ENCODE results near the gene GRID2. TPM values are rescaled to one million over a fixed set of nuclear protein-coding genes. Genes with fewer than 3 reads are reported as not detected.
"Not testable (repeated sequence)": the region's sequence is repeated elsewhere in the genome, so short reads cannot be mapped to it uniquely, and the experiment has no call there.

The GRID2 gene
- total RNA-seq = not detected in 2 replicates

DNA sequence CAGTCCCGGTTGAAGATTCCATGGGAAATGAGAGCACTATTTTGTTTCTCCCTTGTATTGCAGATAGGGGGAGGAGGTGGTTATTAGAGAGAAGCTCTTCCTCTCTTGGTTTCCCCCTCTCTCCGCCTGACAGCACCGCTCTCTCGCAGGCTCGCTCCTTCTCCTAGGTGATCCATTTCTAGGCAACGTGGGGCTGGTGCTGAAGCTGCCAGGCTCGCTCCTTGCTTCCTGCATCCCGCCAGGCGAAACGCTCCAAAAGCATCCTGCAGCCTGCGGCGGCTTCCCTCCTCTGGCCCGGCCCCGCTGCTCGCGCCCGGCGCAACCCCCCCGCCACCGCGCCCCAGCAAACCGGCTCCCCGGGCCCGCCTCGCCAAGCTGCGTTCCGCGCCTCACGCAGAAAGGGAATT lies at the start of gene GRID2:
Gene GRID2, plus strand, starts transcription at position 346 of the 407 bp plus-strand sequence.
- intact Hi-C loops (cut with micrococcal nuclease) = no loop called here

DNA sequence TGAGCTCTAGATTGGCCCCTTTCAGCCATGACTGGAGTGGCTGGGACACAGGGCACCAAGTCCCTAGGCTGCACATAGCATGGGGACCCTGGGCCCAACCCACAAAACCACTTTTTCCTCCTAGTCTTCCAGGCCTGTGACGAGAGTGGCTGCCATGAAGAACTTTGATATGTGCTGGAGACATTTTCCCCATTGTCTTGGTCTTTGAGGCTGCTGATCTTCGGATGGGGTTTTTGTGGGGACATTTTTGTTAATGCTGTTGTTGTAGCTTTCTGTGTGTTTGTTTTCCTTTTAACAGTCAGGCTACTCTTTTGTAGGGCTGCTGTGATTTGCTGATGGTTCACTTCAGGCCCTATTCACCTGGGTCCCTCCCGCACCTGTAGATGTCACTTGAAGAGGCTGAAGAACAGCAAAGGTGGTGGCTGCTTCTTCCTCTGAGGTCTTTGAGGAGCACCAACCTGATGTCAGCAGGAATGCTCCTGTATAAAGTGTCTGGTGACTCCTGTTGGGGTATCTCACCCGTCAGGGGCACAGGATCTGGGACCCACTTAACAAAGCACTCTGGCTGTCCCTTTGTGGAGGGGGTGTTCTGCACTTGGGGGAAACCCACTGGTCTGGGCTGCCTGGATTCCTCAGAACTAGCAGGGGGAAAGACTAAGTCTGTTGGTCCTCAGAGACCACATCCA lies 49.6 kb upstream of the GRID2 start:
- intact Hi-C loops (cut with micrococcal nuclease) = no loop called here

DNA sequence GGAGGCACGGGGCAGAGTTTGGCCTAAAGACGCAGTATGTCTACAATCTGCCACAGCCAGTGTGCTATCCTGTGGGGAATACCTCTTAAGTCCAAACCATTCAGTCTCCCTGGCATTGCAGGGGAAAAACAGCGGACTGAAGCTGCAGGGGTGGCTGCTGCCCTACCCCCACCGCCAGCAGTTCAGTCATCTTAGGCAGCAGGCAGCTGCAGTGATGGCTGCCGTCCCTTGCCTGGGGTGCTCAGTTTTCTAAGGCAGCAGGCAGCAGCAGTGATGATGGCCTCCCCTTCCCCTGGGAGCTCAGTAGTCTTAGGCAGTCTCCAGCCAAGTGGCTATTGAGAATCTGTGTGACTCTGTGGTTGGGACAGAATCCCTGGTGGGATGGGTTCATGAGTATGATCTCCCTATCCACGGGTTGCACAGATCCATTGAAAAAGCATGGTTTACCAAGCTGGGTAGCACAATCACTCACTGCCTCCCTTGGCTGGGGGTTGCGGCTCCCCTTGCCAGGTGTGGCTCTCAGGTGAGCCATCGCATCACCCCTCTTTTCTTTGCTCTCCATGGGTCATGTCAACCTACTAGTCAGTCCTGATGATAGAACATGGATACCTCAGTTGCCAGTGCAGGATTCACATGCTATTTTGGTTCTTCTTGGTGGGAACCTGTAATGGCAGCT lies 48.9 kb upstream of the GRID2 start:
- intact Hi-C loops (cut with micrococcal nuclease) = no loop called here

DNA sequence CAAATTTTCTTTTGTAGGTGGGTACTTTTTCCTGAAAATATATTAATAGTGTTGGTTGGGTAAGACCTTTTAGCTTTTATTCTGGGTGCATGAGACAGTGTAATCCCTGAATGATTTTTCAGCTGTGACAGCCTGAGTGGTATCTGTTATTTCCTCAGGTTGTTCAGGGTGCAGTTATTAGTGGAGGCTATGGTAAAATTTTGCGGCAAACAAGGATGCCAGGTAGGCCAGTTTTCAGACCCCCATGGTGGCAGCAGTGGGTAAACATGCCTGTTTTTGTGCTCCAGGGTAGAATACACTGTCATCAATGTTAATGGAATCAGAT lies 47.9 kb upstream of the GRID2 start:
- intact Hi-C loops (cut with micrococcal nuclease) = no loop called here

DNA sequence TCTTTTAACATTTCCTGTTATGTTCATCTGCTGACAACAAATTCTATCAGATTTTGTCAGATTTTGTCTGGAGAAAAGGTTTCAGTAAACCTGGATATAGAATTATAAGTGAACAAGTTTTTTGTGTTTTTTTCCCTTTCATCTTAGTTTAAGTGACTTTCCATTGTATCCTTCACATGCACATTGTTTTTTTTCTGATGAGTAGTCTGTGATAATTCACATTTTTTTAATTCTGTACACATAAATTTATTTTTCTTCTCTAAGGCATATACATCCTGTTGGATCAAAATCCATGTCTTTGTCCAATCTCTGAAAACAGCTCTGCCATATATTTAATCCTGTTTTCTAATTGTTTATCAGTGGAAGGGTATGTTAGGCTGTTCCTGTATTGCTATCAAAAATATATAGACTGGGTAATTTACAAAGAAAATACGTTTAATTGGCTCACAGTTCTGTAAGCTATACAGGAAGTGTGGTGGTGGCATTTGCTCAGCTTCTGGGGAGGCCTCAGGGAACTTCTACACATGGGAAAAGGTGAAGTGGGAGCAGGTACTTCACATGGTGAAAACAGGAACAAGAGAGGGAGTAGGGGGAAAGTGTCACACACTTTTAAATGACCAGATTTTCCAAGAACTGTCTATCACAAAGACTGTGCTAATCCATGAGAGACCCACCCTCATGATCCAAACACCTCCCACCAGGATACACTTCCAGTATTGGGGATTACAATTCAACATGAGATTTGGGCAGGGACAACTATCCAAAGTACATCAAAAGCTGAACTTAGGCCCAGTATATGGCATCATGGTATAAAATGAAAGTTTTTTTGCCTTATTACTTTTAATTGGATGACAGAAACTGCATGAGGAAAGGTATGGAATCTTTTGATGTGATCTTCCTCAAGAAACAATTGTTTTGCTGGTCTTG lies 45.6 kb upstream of the GRID2 start:
- intact Hi-C loops (cut with micrococcal nuclease) = no loop called here

DNA sequence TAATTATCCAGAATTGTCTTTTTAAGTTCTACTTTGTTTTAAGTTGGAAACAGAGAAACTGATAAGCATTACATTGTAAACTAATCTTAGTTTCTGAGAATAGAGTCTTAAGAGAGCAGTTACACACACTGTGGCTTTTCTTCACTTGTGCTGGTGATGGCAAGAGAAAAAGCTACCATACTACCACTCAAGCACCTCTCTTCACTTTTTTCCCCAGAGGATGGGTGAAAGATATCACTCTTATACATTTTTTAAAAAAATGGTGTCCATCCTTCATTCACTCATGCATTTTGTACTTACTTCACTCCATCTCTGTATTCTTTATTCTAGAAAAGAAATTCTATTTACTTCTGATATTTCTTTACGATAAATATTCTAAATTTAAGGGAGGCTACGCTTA lies 42.5 kb upstream of the GRID2 start:
- intact Hi-C loops (cut with micrococcal nuclease) = no loop called here

DNA sequence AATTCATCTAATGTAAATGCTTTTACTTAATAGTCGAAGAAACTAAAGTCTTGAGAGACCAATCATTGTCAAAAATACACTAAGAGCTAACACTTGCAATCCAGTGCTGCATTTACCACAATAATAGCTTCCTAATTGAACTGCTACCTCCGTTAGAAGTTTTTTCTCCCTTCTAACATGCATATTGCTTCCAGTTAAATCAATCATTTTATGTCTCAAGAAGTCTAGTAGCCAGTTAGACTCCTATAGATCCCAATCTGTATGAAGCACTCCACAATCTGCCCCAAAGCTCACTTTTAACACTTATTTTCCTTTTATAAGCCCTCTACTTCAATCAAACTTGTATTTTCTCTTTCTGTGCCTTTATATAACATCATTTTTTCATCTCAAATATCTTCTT lies 41.4 kb upstream of the GRID2 start:
- intact Hi-C loops (cut with micrococcal nuclease) = no loop called here

DNA sequence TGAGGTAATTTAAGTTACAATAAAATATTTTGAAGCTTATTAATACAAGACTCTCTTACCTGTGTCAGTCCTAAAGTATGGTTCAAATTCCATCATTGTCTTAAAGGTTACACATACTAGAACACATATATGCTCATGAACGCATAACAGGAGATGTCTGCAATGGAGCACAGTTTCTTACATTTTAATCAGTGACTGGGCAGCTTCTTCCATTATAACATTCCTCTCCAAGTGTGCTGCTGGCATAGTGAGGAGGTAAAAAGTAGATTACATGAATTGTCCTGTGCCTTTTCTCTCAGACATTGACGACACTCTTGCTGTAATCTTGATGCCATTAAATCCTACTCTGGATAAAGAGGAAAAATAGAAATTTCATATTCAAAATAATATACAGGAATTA lies 40.8 kb upstream of the GRID2 start:
- intact Hi-C loops (cut with micrococcal nuclease) = no loop called here

DNA sequence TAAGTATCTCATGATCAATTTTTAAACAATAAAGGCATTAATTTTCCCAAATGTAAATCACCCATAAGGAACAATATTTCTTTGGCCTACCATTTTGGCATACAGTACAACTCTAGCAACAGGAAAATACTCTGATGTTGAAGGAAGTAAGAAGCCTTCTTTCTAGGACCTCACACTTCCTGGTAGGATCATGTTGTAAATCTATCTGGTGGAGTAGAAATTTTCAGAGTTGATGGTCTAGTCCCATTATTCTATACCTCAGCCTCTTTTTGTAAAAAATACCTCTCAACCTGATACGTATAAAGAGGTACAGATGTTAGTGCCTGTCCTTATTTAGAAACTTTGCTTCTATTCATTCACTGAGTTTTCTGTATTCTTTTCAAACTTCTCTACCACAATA lies 40.2 kb upstream of the GRID2 start:
- intact Hi-C loops (cut with micrococcal nuclease) = no loop called here

DNA sequence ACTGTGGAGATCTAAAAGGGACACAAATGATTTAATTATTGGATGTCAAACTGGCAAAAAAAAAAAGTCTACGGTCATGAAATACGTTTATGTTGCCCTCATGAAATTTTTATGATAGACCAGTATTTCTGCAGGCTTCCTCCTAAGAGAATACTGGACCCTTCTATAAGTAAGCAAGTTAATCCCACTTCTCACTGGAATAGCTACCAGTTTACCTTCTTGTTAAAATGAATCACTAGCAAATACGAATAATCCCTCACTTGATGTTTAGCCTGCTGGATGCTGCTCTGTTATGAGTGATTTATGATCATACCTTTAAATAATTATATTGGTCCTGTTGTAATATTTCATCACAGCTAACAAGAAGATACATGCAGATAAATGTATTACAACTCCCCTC lies 39.6 kb upstream of the GRID2 start:
- intact Hi-C loops (cut with micrococcal nuclease) = no loop called here

DNA sequence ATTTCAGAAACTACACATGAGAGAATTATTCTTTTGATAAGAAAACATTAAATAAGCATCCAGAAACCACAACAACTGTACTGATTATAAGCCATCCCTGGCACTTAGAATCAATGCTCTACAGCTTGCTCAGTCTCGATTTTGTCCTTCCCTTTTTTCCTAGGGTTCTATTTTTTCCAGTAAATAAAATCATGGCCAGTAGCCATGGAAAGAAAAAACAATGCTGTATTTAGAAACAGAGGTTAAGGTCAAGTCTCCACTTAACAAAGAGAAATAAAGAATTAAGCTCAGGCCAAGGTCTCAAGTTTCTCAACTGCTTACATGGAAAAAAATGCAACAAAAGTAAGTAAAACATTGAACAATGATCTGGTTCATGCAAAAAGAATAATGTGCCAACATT lies 38.7 kb upstream of the GRID2 start:
- intact Hi-C loops (cut with micrococcal nuclease) = no loop called here

DNA sequence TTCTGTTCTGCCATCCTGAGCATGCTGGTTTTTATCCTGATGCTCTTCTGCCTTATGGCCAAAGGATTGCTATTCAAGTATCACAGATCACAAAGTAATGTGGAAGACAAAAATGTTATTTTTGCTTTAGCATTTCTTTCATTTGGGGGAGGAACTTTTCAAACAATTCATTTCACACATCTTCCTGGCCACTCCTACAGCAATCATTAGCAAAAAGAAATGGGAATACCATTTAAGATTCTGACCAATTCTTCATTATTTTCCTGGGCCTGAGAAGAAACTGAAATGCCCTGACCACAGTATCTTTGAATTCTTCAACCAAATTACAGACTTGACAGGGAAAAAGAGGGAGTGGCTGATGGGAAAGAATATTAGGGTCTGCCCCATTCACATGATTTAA lies 38.0 kb upstream of the GRID2 start:
- intact Hi-C loops (cut with micrococcal nuclease) = no loop called here

DNA sequence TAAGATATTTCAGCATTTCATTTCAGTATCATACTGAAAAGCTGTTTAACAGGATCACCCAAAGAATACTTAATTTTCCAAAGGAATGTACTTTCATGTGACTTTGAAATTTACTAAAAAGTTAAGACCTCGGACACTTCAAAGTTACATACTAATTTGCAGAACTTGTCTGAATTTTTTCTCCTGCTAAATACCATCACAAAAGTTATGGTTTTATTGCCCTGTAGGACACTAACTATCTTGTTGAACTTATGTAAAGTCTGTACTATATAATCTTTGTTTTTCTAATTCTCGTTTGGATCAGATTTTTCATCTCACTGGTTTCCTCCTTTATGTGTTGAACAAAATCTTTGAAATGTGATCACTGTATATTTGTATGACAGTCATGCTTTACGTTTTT lies 37.2 kb upstream of the GRID2 start:
- intact Hi-C loops (cut with micrococcal nuclease) = no loop called here

DNA sequence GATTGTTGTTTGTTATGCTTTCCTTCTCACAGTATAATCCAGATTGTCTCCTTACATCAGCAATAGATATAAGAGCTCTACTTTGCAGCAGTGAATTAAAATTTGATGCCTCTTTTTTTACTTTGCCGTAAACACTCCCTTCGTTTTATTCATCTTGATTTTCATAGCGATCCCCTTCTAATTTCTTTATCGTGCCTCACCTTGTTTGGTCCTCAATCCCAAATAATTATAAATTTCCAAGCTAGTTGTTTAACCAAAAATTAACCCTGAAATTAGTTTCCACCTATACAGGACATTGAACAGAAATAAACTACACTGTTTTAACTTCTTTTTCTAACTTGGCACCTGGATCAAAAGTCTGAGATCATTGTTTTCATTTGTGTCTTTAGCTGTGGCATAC lies 35.1 kb upstream of the GRID2 start:
- intact Hi-C loops (cut with micrococcal nuclease) = no loop called here

DNA sequence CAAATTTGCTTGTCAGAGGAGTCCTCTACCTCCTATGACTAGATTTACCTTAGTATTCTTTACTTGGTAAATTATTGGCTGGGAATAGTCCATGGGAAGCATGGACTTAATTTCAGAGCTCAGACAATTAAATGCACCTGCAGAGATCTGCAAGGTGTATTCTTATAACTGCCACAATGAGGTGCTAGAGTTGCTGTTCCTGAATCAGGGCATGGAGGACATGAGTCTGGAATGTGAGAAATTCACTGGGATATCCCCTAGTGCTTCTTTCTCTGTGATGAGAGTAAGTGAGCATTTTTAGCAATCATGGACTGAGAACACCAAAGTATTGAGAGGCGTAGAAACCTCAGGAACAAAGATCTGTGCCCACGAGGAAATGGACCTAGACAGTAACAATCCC lies 32.9 kb upstream of the GRID2 start:
- intact Hi-C loops (cut with micrococcal nuclease) = no loop called here

DNA sequence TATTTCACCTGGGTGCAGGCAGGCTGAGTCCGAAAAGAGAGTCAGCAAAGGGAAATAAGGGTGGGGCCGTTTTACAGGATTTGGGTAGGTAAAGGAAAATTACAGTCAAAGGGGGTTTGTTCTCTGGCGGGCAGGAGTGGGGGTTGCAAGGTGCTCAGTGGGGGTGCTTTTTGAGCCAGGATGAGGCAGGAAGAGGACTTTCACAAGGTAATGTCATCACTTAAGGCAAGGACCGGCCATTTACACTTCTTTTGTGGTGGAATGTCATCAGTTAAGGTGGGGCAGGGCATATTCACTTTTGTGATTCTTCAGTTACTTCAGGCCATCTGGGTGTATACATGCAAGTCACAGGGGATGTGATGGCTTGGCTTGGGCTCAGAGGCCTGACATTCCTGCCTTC lies 32.2 kb upstream of the GRID2 start:
- intact Hi-C loops (cut with micrococcal nuclease) = not testable (repeated sequence)

DNA sequence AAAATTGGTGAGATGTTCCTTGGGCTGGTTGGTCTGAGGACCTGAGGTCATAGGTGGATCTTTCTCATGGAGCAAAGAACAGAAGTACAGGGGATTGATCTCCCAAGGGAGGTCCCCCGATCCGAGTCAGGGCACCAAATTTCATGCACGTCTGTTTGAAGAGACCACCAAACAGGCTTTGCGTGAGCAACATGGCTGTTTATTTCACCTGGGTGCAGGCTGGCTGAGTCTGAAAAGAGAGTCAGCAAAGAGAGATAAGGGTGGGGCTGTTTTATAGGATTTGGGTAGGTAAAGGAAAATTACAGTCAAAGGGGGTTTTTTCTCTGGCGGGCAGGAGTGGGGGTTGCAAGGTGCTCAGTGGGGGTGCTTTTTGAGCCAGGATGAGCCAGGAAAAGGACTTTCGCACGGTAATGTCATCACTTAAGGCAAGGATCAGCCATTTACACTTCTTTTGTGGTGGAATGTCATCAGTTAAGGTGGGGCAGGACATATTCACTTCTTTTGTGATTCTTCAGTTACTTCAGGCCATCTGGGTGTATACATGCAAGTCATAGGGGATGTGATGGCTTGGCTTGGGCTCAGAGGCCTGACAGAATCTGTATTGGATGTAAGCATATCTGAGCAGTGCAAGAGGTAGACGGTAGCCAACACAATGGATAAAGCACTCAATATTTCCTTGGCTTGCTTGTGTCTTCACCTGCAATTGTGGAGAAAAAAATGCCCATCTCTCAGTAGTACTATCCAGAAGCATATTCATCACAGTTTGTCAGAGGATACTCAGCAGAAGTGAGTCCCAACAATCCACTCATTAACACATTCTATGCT lies 26.5 kb upstream of the GRID2 start:
- intact Hi-C loops (cut with micrococcal nuclease) = not testable (repeated sequence)

DNA sequence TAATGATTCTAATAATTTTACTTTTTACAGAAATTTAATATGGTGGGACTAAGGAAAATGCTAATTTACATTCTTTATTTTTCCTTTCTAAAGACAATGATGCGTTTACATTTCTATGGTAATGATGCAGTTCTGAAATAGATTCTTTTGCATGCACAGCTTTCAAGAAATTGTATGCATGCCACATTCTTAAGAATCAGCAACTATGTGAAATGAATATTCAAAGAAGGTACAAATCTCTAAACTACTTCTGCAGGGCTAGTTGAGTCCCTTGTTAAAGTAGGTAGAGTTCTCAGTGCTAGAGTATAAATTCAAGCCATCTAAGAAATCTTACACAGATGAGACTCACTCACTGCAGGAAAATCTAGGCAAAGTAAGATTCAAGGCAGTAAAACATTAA lies 24.5 kb upstream of the GRID2 start:
- intact Hi-C loops (cut with micrococcal nuclease) = no loop called here

DNA sequence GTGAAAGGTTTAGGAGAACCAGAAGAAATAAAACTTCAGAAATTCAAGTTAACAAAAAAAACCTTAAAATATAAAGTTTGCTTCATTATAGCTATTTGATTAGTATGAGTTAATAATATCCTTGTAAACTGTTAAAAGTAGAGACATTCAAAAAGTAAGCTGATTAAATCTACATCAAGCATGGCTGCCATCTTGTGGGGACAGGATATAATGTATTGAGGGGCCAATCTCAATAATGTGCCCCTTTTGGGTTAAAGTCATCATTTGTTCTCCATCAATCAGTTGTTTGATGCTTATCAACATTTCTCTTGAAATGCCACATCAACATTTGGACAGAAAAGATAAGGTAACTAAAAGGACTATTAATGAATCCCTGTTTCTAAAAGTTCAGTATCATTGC lies 4.6 kb upstream of the GRID2 start:
- intact Hi-C loops (cut with micrococcal nuclease) = no loop called here

DNA sequence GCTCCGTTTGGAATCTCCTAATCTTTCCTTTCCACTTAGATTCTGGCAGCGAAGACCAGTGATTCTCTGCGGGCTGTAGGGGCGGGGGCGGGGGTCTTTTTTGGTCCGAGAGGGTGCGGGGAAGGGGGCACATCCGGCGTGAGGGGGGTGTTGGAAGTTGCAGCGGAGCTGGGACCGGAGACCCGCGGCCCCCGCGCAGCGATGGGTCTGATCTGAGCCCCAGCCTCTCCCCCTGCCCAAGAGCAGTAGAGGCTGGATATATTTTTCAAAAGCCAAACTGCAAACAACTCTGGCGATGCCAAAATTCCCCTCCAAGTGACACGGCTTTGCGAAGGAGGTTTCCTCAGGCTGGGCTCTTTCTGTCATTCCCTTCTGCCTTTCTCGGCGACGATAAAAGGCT lies 355 bp downstream of the GRID2 start:
- intact Hi-C loops (cut with micrococcal nuclease) = no loop called here

DNA sequence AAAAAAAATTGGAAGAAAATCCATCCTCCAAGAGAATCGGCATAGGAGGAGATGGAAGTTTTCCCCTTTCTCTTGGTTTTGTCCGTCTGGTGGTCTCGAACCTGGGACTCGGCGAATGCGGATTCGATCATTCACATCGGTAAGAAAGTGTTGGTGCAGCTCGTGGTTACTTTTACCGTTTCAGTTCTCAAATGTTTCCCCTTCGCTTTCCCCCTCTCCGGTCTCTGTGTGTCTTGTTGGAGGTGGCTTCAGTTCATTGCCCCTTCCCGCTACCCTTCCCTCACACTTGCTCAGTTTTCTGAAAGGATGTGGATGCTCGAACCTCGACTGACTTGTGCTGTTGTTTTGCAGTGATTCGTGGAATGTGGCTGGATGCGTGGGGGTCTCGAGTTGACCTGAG lies 840 bp downstream of the GRID2 start:
- intact Hi-C loops (cut with micrococcal nuclease) = no loop called here
